GM19240 (cell line): ENCODE results near the gene NSMCE4A.
"Not testable (repeated sequence)": the region's sequence is repeated elsewhere in the genome, so short reads cannot be mapped to it uniquely, and the experiment has no call there.

Source experiments
- DNase-seq: peaks from one replicate; pipeline ENCODE4 v3.0.0; 2011; ENCODE audit warnings: low spot score; ENCODE audit not compliant: insufficient read length

NSMCE4A gene, protein sequence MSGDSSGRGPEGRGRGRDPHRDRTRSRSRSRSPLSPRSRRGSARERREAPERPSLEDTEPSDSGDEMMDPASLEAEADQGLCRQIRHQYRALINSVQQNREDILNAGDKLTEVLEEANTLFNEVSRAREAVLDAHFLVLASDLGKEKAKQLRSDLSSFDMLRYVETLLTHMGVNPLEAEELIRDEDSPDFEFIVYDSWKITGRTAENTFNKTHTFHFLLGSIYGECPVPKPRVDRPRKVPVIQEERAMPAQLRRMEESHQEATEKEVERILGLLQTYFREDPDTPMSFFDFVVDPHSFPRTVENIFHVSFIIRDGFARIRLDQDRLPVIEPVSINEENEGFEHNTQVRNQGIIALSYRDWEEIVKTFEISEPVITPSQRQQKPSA

DNA sequence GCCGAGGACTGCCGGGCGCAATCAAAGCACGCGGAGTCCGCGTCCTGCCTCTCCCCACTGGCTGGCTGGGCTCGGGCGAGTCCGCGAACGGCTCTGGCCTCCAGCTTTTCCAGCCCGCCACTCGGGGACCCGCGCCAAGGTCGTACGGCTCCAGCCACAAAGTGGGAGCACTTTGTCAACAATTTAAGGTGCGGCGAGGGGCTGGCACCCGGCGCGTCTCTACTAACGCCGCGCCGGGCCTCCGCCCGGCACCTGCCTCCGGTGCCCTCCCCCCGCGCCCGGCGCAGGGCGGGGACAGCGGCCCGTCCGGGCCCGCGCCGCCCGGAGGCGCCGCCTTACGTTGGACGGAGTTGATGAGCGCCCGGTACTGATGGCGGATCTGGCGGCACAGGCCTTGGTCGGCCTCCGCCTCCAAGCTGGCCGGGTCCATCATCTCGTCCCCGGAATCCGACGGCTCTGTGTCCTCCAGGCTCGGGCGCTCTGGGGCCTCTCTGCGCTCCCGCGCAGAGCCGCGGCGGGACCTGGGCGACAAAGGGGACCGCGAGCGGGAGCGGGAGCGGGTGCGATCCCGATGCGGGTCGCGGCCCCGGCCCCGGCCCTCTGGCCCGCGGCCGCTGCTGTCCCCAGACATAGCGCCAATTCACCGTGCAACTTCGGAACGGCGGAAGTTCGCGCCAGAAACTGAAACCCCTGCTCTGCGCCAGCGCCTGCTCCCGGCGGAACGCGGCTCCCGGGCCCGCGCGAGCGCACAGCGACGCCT is at the start of gene NSMCE4A:
TSS of gene NSMCE4A (minus strand) at position 683 of the 760 bp plus-strand sequence. CDS start at position 631, 52 bp downstream.
- peak; percentile 88 for DNase-seq

- DNase-seq, result not testable (repeated sequence)
These were observed 48.2 kb upstream of the NSMCE4A start for GRCh38 chr10:122023257-122023656.

DNA sequence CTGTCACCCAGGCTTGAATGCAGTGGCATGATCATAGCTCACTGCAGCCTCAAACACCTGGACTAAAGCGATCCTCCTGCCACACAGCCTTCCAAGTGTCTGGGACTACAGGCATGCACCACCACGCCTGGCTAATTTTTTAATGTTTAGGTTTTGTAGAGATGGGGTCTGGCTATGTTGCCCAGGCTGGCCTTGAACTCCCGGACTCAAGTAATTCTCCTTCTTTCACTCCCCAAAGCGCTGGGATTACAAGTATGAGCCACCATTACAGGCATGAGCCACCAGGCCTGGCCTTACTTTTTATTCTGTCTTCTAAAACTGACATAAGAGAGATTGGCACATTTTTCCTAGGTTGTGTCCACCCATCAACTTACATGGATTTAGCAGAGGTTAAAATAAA is 47.3 kb upstream of the NSMCE4A start:
- no peak for DNase-seq

DNA sequence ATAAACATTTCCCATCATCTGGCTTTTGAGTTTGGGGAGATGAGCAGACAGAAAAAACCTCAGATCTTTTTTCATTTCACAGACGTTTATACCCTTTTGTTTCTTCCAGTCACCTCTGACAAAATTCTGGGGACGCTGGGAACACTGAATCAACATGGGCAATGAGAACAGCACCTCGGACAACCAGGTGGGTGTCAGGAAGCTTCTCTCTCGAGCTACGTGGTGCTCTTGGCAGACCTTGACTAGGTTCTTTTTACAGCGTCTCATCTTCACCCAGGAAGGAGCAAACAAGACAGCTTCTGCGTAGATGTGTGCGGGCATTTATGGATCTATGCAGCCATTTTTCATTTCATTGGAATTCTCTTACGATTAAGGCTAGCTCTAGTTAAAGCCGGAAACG is 46.8 kb upstream of the NSMCE4A start:
- DNase-seq, result no peak

DNA sequence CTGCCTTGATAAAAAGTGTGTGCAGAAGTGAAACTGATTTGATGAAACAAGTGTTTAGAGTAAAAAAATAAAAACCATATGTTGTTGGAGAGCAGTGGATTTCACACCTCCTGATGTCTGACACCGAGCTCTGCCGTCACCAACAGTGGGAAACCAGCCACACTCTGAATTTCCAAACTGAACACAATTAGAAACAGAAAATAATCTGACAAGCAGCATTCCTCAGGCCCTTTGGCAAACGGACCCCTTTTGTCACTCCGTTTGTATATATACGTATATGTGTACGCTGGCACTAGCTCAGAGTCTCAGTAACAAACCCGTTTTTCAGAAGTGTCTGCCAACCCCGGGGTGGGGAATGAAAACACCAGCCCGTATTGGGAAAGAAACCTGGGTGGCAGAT is 46.4 kb upstream of the NSMCE4A start:
- no peak for DNase-seq

- no peak for DNase-seq
These were observed 45.2 kb upstream of the NSMCE4A start for GRCh38 chr10:122020226-122020625.

DNA sequence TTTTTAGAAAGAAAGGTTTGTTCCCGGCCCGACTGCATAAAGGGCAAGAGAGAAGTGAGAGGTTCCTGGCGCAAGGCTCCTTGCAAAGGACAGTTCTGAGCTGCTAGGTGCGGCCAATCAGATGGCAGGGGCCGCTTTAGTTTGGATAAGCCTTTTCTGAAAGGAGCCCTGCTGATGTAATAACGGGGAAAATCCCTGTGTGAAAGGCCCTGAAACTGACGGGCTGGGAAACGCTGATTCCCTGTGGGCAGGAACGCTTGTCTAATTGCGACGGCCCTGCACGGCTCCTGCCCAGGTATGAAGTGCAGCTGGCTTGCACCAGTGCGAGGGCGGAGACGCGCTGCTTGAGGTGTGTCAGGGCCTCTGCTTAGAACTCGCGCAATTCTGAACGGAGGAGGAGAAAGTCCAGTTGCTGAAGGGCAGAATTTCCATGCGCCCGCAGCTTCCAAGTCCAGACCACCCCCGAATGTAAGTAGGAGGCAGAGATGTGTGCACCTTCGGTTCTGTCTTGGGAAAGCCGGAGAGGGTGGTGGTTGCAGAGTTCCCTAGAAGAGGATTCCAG is 44.5 kb upstream of the NSMCE4A start:
- DNase-seq, result no peak

GRCh38 chr10:122018951-122019413 is 44.0 kb upstream of the NSMCE4A start:
- DNase-seq, result no peak

DNA sequence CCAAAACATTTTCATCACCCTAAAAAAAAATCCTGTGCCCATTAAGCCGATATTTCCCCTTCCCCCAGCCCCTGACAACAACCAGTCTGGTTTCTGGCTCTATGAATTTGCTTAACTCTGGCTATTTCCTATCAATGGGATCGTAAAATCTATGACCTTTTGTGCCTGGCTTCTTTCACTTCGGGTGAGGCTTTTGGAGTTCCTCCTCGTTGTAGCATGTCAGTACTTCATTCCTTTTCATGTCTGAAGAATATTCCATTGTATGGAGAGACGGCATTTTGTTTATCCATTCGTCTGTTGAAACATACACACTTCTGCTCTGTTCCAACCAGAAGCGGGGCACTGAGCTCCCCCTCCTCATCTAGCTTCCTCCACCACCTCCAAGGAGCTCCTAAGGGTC is 43.5 kb upstream of the NSMCE4A start:
- no peak for DNase-seq

GRCh38 chr10:122017926-122018325 is 42.9 kb upstream of the NSMCE4A start:
- not testable (repeated sequence) for DNase-seq

DNA sequence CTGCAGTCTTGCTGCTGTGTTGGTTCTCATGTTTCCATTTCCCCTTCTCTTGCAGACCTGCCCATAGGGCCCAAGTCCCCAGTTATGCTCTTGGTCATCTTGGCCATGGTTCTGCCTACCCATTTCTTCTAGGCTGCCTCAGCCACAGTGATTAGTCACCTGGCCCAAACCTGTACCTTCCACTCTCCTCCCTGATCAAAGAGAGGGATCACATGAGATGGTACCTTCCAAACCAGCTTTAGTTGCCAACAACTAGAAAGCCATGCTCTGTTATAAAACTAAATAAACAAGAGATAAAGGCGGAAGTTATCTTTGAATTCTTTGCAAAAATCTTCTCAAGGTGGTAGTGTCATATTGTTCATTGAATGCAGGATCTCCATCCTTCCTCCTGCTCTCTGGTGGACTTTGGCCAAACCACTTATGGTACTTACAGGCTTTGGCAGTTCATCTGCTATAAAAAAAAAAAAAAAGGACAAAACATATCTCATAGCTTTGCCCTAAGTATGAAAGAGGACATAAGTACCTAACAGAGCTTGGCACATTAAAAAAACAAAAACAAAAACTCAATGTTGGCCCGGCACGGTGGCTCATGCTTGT is 39.7 kb upstream of the NSMCE4A start:
- DNase-seq, result no peak

DNA sequence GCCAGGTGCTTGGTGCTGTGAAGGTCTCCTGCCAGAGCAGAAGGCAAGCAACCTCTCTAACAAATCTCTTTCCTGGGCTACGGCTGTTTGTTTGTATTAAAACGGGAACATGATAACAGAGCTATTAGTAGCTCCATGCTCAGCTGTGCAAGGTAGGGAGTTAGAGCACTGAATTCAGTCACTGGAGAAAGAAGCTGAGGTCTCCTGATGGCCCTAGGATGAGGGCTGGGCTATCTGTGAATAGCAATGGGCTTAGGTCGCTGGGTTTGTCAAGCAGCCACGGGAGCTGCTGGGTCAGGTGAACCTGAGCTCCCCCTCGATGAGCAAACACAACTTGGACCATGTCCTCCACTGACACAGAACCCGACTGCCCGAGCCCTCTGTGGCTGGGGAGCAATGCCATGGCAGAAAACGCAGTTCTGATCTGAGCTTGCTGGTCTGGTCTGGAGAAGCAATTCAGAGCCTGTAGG is 38.3 kb upstream of the NSMCE4A start:
- DNase-seq, result no peak

DNA sequence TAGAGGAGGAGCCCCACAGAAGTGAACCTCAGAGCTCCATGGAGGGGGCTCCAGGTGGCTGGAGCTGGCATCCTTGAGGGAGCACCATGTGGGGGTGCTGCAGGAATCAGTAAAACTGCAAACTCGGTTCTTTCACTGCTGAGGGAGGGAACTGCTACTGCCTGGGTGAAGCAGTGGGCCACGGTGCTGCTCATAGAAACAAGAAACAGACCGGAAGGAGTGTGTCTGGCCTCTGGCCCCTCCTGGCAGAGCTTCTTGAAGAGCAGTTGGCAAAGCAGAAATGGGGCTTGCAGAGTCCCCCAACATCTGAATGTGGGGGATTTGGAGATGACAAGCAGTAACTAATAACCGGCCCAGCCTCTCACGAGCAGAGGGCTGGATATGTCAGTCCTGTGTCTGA is 37.7 kb upstream of the NSMCE4A start:
- no peak for DNase-seq

- no peak for DNase-seq
These were observed 35.5 kb upstream of the NSMCE4A start for GRCh38 chr10:122010405-122011050.

GRCh38 chr10:122007415-122007814 is 32.4 kb upstream of the NSMCE4A start:
- DNase-seq, result no peak

- DNase-seq, result no peak
These were observed 26.7 kb upstream of the NSMCE4A start for GRCh38 chr10:122001698-122002097.

GRCh38 chr10:121999301-121999700 is 24.3 kb upstream of the NSMCE4A start:
- no peak for DNase-seq

GRCh38 chr10:121998462-121998861 is 23.4 kb upstream of the NSMCE4A start:
- no peak for DNase-seq

- DNase-seq, result no peak
These were observed 19.5 kb upstream of the NSMCE4A start for GRCh38 chr10:121994429-121994941.

- not testable (repeated sequence) for DNase-seq
These were observed 16.7 kb upstream of the NSMCE4A start for GRCh38 chr10:121991727-121992126.
